ENCODE measurements around the gene CTRB1. TPM values are rescaled to one million over a fixed set of nuclear protein-coding genes. Genes with fewer than 3 reads are reported as not detected.
A peak's percentile ranks its signal among the peaks of the same experiment; 100 is the strongest.

Gene CTRB1
- total RNA-seq, 1 experiment from 2014 or later, result not detected

DNA sequence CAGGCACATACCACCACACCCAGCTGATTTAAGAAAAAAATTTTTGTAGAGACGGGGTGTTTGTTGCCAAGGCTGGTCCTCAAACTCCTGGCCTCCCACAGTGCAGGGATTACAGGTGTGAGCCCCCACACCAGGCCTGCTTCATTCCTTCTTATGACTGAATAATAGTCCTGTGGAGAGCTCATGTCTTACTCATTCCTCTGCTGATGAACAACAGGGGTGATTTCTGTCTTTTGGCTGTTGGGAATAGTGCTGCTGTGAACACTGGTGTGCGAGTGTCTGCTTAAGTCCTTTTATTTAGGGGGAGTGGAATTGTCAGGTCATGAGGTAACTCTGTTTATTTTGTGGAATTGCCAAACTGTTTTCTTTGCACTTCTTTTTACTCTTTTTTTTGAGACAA lies 2.7 kb upstream of the CTRB1 start:
- TF ChIP-seq CTCF (conservative IDR thresholded peaks at IDR 0.05), result no peak
- no peak overlapping the region for H3K4me3 Mint-ChIP-seq
- no CpG with 5 or more reads among the region's 2 CpGs for WGBS (ENCODE audit: extremely low coverage, insufficient read length, low lambda C conversion rate)

More for the DNA sequence above, 2.7 kb upstream of the CTRB1 start:
- Histone ChIP-seq H3T11ph (ENCODE audit: low read length) (no peak overlapping the region), H2AFZ (ENCODE audit: low read length) (no peak overlapping the region), H3K4me2 (ENCODE audit: insufficient read depth, insufficient read length, low read length) (no peak overlapping the region), H4K91ac (ENCODE audit: insufficient read length, low read depth, low read length) (no peak overlapping the region), H4K8ac (replicated peaks; ENCODE audit: insufficient read length, low read depth, low read length) (no peak overlapping the region), H4K20me1 (ENCODE audit: control insufficient read depth, insufficient read depth, insufficient read length) (no peaks in the 10 kb centered on the region), H3K79me2 (ENCODE audit: insufficient read depth, low read length) (no peaks in the 10 kb centered on the region), H2BK5ac (ENCODE audit: insufficient read length, low read length) (no peak overlapping the region), H3K23me2 (ENCODE audit: insufficient read length, low read depth, low read length, poor library complexity, severe bottlenecking) (no peaks in the 10 kb centered on the region), H3K27ac (ENCODE audit: insufficient read length, low read depth, low read length) (no peak overlapping the region), H3K27me3 (ENCODE audit: insufficient read depth, low read length) (no peaks in the 10 kb centered on the region), H2BK20ac (ENCODE audit: low read depth, low read length, poor library complexity, severe bottlenecking) (no peak overlapping the region), H3K79me1 (ENCODE audit: insufficient read depth, low read depth, low read length, poor library complexity, severe bottlenecking) (no peaks in the 10 kb centered on the region), H3K14ac (ENCODE audit: insufficient read depth, low read length) (no peak overlapping the region), H3K4me1 (ENCODE audit: insufficient read depth, low read length) (no peaks in the 10 kb centered on the region), H3K4ac (ENCODE audit: low read depth, low read length) (no peak overlapping the region), H3K9ac (ENCODE audit: extremely low read depth, insufficient read length, low read length) (no peak overlapping the region), H4K5ac (ENCODE audit: insufficient read length, low read depth, low read length) (no peak overlapping the region), H2BK12ac (ENCODE audit: insufficient read length, low read depth, low read length) (no peak overlapping the region), H3K56ac (ENCODE audit: insufficient read length, low read depth, low read length) (no peak overlapping the region), H3K9me3 (ENCODE audit: control insufficient read depth, low read depth, low read length) (no peaks in the 10 kb centered on the region), H2AK5ac (ENCODE audit: insufficient read length, low read length) (no peak overlapping the region), H3K23ac (ENCODE audit: insufficient read length, low read depth, low read length) (no peak overlapping the region), H3K18ac (ENCODE audit: insufficient read length, low read depth, low read length) (no peak overlapping the region), H2BK15ac (ENCODE audit: low read depth, low read length) (no peak overlapping the region), H2BK120ac (ENCODE audit: low read depth, low read length, poor library complexity, severe bottlenecking) (no peak overlapping the region)
- Mint-ChIP-seq H3K27me3 (ENCODE audit: low read depth) (no peaks in the 10 kb centered on the region; the same call in 1 of the 2 replicates), H3K9me3 (no peaks in the 10 kb centered on the region), H3K36me3 (ENCODE audit: insufficient read depth in 1 of 3, low read depth in 3 of 3) (no peaks in the 10 kb centered on the region), H3K4me1 (peaks cover 7 to 18% of the 10 kb centered on the region in 2 experiments), H3K27ac (0 out of 7 replicates have a peak overlapping the region, but pooled peaks of 1 of the 3 experiments have one; percentile 16)
- DNase-seq, result no peak

Measured in H9 (cell line).